K562 (cell line): ENCODE results near the gene MAPRE2. TPM values are rescaled to one million over a fixed set of nuclear protein-coding genes. Genes with fewer than 3 reads are reported as not detected.

Source experiments
- ATAC-seq: fragments of 200-7000 bp; cut with Tn5 transposase; 3 replicates; pipeline ENCODE4 v1.9.1; 2020; ENCODE audit warnings: moderate library complexity
- BruUV-seq: library from RNA; stranded (reverse); fragments of 400-500 nt; replicated peaks from 2 replicates; lab custom pipeline; 2021; lab: Mats Ljungman, UMichigan
- CTCF ChIA-PET: fragments of 300-600 bp; formaldehyde crosslinking; extraction: SDS; loops from one replicate; lab custom pipeline; 2021; ENCODE audit warnings: low intra/inter-chr PET ratio; lab: Yijun Ruan, JAX
- POLR2A ChIA-PET: fragments of 300-600, 350-650 bp; sonication (Branson Sonifier 250); formaldehyde crosslinking; extraction: SDS; loops from one replicate; lab custom pipeline; 2021; ENCODE audit warnings: antibody characterized with exemption, inconsistent platforms; lab: Yijun Ruan, JAX
- DNase-seq, 4 experiments: peaks; one replicate each; pipeline versions ENCODE4 v3.0.0 to v3.0.0-alpha.2; 2011 to 2018; ENCODE audit warnings: low spot score in 3 of 4, mixed read lengths in 3 of 4; ENCODE audit errors: extremely low read depth in 1 of 4
- FAIRE-seq: peaks from 2 replicates; lab custom pipeline; 2011; peaks lifted over from hg19 to GRCh38; lab: Jason Lieb, UNC
- H2AFZ ChIP-seq: 2 replicates; pipeline ENCODE4 v1.6.0; 2011; ENCODE audit warnings: low read depth, low read length, control low read depth, inconsistent platforms
- H3K27ac ChIP-seq: fragments of 200-600 bp; 3 replicates; pipeline ENCODE4 v1.8.0; 2011; ENCODE audit warnings: low read depth, mild to moderate bottlenecking, control low read depth, inconsistent platforms, low read length, moderate library complexity, mixed read lengths; ENCODE audit errors: extremely low read depth
- H3K27me3 ChIP-seq, 2 experiments: fragments of 300-600 bp in 1 of 2; 2 replicates in 1 of 2; 3 replicates in 1 of 2; pipeline versions ENCODE4 v1.6.0 to v1.8.0; 2011; ENCODE audit warnings: inconsistent platforms in 2 of 2, low read length in 2 of 2, mild to moderate bottlenecking in 1 of 2, mixed read lengths in 1 of 2, moderate library complexity in 1 of 2; ENCODE audit not compliant: control insufficient read depth in 2 of 2, insufficient read depth in 2 of 2
- H3K36me3 ChIP-seq: fragments of 300-600 bp; 3 replicates; pipeline ENCODE4 v1.8.0; 2011; ENCODE audit warnings: mild to moderate bottlenecking, low read length, inconsistent platforms; ENCODE audit not compliant: control insufficient read depth, insufficient read depth
- H3K4me1 ChIP-seq, 2 experiments: fragments of 200-600 bp in 1 of 2; replicated peaks in 1 of 2; 2 replicates in 1 of 2; 3 replicates in 1 of 2; pipeline versions ENCODE4 v1.5.1 to v1.8.0; 2011; ENCODE audit warnings: inconsistent platforms in 2 of 2, low read length in 2 of 2, mild to moderate bottlenecking in 1 of 2, mixed read lengths in 1 of 2, moderate library complexity in 1 of 2; ENCODE audit not compliant: control insufficient read depth in 2 of 2, insufficient read depth in 2 of 2
- H3K4me2 ChIP-seq: 2 replicates; pipeline ENCODE4 v1.6.1; 2011; ENCODE audit warnings: low read length, control low read depth, inconsistent platforms, mixed read lengths; ENCODE audit not compliant: insufficient read depth
- H3K4me3 ChIP-seq: fragments of 200-600 bp; sonication (generic), shearing (Covaris generic); 2 replicates; pipeline ENCODE4 v1.5.1; 2016; ENCODE audit warnings: control low read depth, inconsistent platforms
- H3K79me2 ChIP-seq: fragments of 200-600 bp; 3 replicates; pipeline ENCODE4 v1.8.0; 2011; ENCODE audit warnings: low read length, inconsistent platforms; ENCODE audit not compliant: control insufficient read depth, insufficient read depth
- H3K9ac ChIP-seq, 2 experiments: 2 replicates each; pipeline versions ENCODE4 v1.6.0 to v1.6.1; 2011; ENCODE audit warnings: low read depth in 2 of 2, low read length in 2 of 2, control low read depth in 1 of 2, inconsistent platforms in 1 of 2, mild to moderate bottlenecking in 1 of 2, mixed read lengths in 1 of 2; ENCODE audit not compliant: insufficient read depth in 1 of 2
- H3K9me1 ChIP-seq: one replicate; pipeline ENCODE4 v1.6.0; 2011; ENCODE audit warnings: inconsistent platforms, mild to moderate bottlenecking, low read length, moderate library complexity; ENCODE audit not compliant: control insufficient read depth, insufficient read depth
- H3K9me3 ChIP-seq: replicated peaks from 2 replicates; pipeline ENCODE4 v1.5.1; 2011; ENCODE audit warnings: low read depth, low read length, inconsistent platforms; ENCODE audit not compliant: control insufficient read depth, insufficient read depth
- H4K20me1 ChIP-seq: replicated peaks from 2 replicates; pipeline ENCODE4 v1.6.1; 2011; ENCODE audit warnings: low read length, inconsistent platforms, mixed read lengths; ENCODE audit not compliant: control insufficient read depth, insufficient read depth
- C11orf30 ChIP-seq: fragments of 450-650 bp; IDR thresholded peaks from 2 replicates; pipeline ENCODE4 v1.6.1; 2016; ENCODE audit warnings: low read depth, mild to moderate bottlenecking
- HMG20B ChIP-seq: fragments of 250-450 bp; sonication (Bioruptor Pico); IDR thresholded peaks from 2 replicates; pipeline ENCODE4 v1.5.0; 2021; ENCODE audit warnings: mild to moderate bottlenecking
- MAFG ChIP-seq: fragments of 450-650 bp; conservative IDR thresholded peaks from 2 replicates; pipeline ENCODE4 v1.6.1; 2016; ENCODE audit warnings: missing genetic modification characterization, missing compliant biosample characterization
- RNF2 ChIP-seq: sonication (generic); IDR thresholded peaks from 2 replicates; pipeline ENCODE4 v1.6.1; 2016
- TAF7 ChIP-seq: fragments of 450-650 bp; IDR thresholded peaks from 2 replicates; pipeline ENCODE4 v1.6.1; 2016; ENCODE audit warnings: missing genetic modification characterization, missing compliant biosample characterization
- ZNF316 ChIP-seq: fragments of 450-650 bp; IDR thresholded peaks from 2 replicates; pipeline ENCODE4 v1.6.1; 2016
- ZNF444 ChIP-seq: fragments of 250-450 bp; sonication (Bioruptor Pico); IDR thresholded peaks from 2 replicates; pipeline ENCODE4 v1.4.0; 2020; ENCODE audit warnings: mild to moderate bottlenecking, moderate library complexity
- WGBS: fragments of 100-300 bp; shearing (Covaris generic); methylation state at CpG from one replicate; pipeline ENCODE4 v1.1.6; 2016; ENCODE audit warnings: low coverage, mixed read lengths; ENCODE audit not compliant: insufficient coverage; ENCODE audit errors: missing lambda C conversion rate; 5-methylcytosine and 5-hydroxymethylcytosine counted together
- in situ Hi-C: fragments of 300-500 bp; cut with MboI; formaldehyde crosslinking; loops from 4 replicates; pipeline ENCODE4 v1.15.0; 2018; ENCODE audit warnings: inconsistent platforms, mixed read lengths
- intact Hi-C: fragments of 100-400 bp; cut with micrococcal nuclease; formaldehyde crosslinking; loops from 2 replicates; pipeline ENCODE4 v1.14.2; 2022
- polyA plus RNA-seq, 8 experiments: library from polyadenylated mRNA; depleted of rRNA in 4 of 8; stranded (reverse) in 5 of 8; unstranded in 3 of 8; fragments of >200 nt; fragmentation: Nextera tagmentation in 2 of 8; fragmentation: Illumina TruSeq in 1 of 8; extraction: Ambion mirVana in 2 of 8; extraction: Trizol in 1 of 8; gene quantifications; 2 replicates each; pipeline versions ENCODE4 v1.2.1 to v1.2.3, GENCODE V29; 2011 to 2014; ENCODE audit warnings: inconsistent platforms in 1 of 8, missing spikeins in 1 of 8
- total RNA-seq, 7 experiments: library from RNA; depleted of rRNA in 6 of 7; stranded (reverse); fragments of >200 nt in 6 of 7; fragmentation: Illumina TruSeq in 2 of 7; extraction: Trizol in 2 of 7; gene quantifications; 2 replicates each; pipeline versions ENCODE4 v1.2.1 to v1.2.3, GENCODE V29; 2011 to 2021; ENCODE audit warnings: low replicate concordance in 1 of 7

MAPRE2 gene
- total and polyA plus RNA-seq, 9 of the 15 experiments (the other 6 are each of a cell fraction or from before 2014, with no cell fraction given) = 32.3 to 70.7 (median 40.7) TPM

DNA sequence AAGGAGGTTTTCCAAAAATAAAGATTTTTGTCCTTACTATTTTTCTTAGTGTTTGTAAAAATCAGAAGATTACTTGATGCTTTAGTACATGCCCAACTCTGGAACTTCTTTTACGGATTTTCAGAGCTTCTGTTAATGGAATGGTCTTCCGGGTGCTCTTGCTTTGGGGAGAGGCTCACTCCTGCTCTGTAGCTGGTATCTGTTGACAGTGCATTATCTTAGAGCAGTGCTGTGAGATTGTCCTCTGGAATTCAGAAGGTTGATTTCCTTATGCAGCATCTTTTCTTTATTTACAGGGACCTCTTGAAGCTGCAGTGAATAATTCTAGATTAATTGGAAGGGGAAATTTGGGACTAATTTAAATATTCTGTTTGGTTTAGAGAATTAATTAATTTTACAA lies 4.6 kb downstream of the MAPRE2 start:
- Histone ChIP-seq H3K4me2 (peak overlapping the region; percentile 20; the same call in 1 of the 2 replicates), H3K79me2 (peaks cover 93% of the 10 kb centered on the region), H3K27ac (peak overlapping the region; percentile 24; the same call in 1 of the 3 replicates), H3K4me3 (no peak overlapping the region), H3K36me3 (peaks cover 4% of the 10 kb centered on the region; the same call in 1 of the 3 replicates), H3K9ac (peak overlapping the region in 1 of 2 experiments; percentile 33; a peak in 1 of 4 replicates), H3K4me1 (peaks cover 23 to 64% of the 10 kb centered on the region in 2 experiments), H2AFZ (peak overlapping the region; percentile 20; the same call in 1 of the 2 replicates), H3K9me3 (peaks cover 5% of the 10 kb centered on the region; the same call in 1 of the 2 replicates), H3K9me1 (no peaks in the 10 kb centered on the region), H3K27me3 (no peaks in the 10 kb centered on the region), H4K20me1 (no peaks in the 10 kb centered on the region)
- intact Hi-C loops = loop anchor here (10.0 kb wide), 2 partner anchors 61 to 299 kb away; partner anchors contain the start of gene ZNF24
- no peak for TF ChIP-seq HMG20B
- TF ChIP-seq ZNF444 (CRISPR knock-in tag) = 0 out of 2 replicates have a peak, but pooled peaks have one; percentile 19
- no peak for TF ChIP-seq TAF7 (tag)
- TF ChIP-seq ZNF316 = peak; percentile 78
- TF ChIP-seq RNF2 = no peak
- peak; percentile 67; the same call in 1 of the 2 replicates for TF ChIP-seq C11orf30
- peak; percentile 33 for TF ChIP-seq MAFG
- CTCF ChIA-PET = no interaction called here
- POLR2A ChIA-PET = interaction anchor here (0.7 to 4.4 kb wide), 7 partner anchors 8 to 79 kb away, joined by 3 to 33 read pairs (median 3); no protein-coding TSS in a partner anchor
- FAIRE-seq (peak; percentile 65), DNase-seq (peak in 2 of 4 experiments; percentile 55 to 59), ATAC-seq (peak; percentile 45)
- in situ Hi-C loops = no loop called here
- 15% methylated on average over 2 of the region's 2 CpGs for WGBS
- no TSS peak for BruUV-seq
